ENCODE results near the gene MICU1. TPM values are rescaled to one million over a fixed set of nuclear protein-coding genes. Genes with fewer than 3 reads are reported as not detected.
"Not testable (repeated sequence)": the region's sequence is repeated elsewhere in the genome, so short reads cannot be mapped to it uniquely, and the experiment has no call there.

MICU1 gene
- polyA plus RNA-seq, 3 donors, result 73.1 to 80.7 (median 76.8) TPM

GRCh38 chr10:72567889-72568640 lies 57.8 kb downstream of the MICU1 start:
- no peak for DNase-seq

- DNase-seq, result no peak
These were observed 58.5 kb downstream of the MICU1 start for GRCh38 chr10:72567421-72567820.

- no peak for DNase-seq
These were observed 61.3 kb downstream of the MICU1 start for GRCh38 chr10:72564596-72564995.

GRCh38 chr10:72563327-72563932 lies 62.4 kb downstream of the MICU1 start:
- no peak for DNase-seq

GRCh38 chr10:72561745-72562166 lies 64.1 kb downstream of the MICU1 start:
- no peak for DNase-seq

- no peak for DNase-seq
These were observed 68.5 kb downstream of the MICU1 start for GRCh38 chr10:72557362-72557761.

GRCh38 chr10:72552857-72553256 lies 73.0 kb downstream of the MICU1 start:
- DNase-seq, result no peak

GRCh38 chr10:72550239-72550638 lies 75.6 kb downstream of the MICU1 start:
- DNase-seq, result no peak

- no peak for DNase-seq
These were observed 80.3 kb downstream of the MICU1 start for GRCh38 chr10:72545546-72545945.

GRCh38 chr10:72543855-72544254 lies 82.0 kb downstream of the MICU1 start:
- not testable (repeated sequence) for DNase-seq

GRCh38 chr10:72542396-72542815 lies 83.5 kb downstream of the MICU1 start:
- DNase-seq, result no peak

- no peak for DNase-seq
These were observed 84.5 kb downstream of the MICU1 start for GRCh38 chr10:72541337-72541736.

GRCh38 chr10:72540193-72540807 lies 85.6 kb downstream of the MICU1 start:
- no peak for DNase-seq

GRCh38 chr10:72539137-72539536 lies 86.7 kb downstream of the MICU1 start:
- no peak for DNase-seq

GRCh38 chr10:72525689-72526088 lies 100.2 kb downstream of the MICU1 start:
- no peak for DNase-seq

GRCh38 chr10:72525277-72525676 lies 100.6 kb downstream of the MICU1 start:
- DNase-seq, result no peak

GRCh38 chr10:72524489-72524888 lies 101.4 kb downstream of the MICU1 start:
- DNase-seq, result no peak

- no peak for DNase-seq
These were observed 101.9 kb downstream of the MICU1 start for GRCh38 chr10:72523932-72524396.

- no peak for DNase-seq
These were observed 102.8 kb downstream of the MICU1 start for GRCh38 chr10:72523062-72523461.

- no peak for DNase-seq
These were observed 108.6 kb downstream of the MICU1 start for GRCh38 chr10:72517244-72517643.

- DNase-seq, result no peak
These were observed 110.4 kb downstream of the MICU1 start for GRCh38 chr10:72515455-72515854.

GRCh38 chr10:72513910-72514309 lies 112.0 kb downstream of the MICU1 start:
- no peak for DNase-seq

- no peak for DNase-seq
These were observed 114.4 kb downstream of the MICU1 start for GRCh38 chr10:72511459-72511858.

Data from renal pelvis (tissue), 4 donors.